DOHH2 (cell line): ENCODE results near the gene NLRP2B.
"Not testable (repeated sequence)": the region's sequence is repeated elsewhere in the genome, so short reads cannot be mapped to it uniquely, and the experiment has no call there.

Experiments
- H3F3A ChIP-seq: fragments of 200-600 bp; sonication (generic), shearing (Covaris generic); 2 replicates; pipeline ENCODE4 v1.6.0; 2016; ENCODE audit warnings: antibody characterized with exemption, mild to moderate bottlenecking; ENCODE audit not compliant: control insufficient read depth, insufficient read depth
- H3K27ac ChIP-seq: fragments of 200-600 bp; sonication (generic); 2 replicates; pipeline ENCODE4 v1.5.1; 2014; ENCODE audit warnings: low read depth, mild to moderate bottlenecking, low read length, moderate library complexity
- H3K27me3 ChIP-seq: fragments of 200-600 bp; sonication (generic); 2 replicates; pipeline ENCODE4 v1.6.1; 2014; ENCODE audit warnings: mild to moderate bottlenecking, low read length, mixed read lengths; ENCODE audit not compliant: control insufficient read depth
- H3K36me3 ChIP-seq: fragments of 200-600 bp; sonication (generic); 2 replicates; pipeline ENCODE4 v1.6.1; 2014; ENCODE audit warnings: mild to moderate bottlenecking, low read length, moderate library complexity, mixed read lengths; ENCODE audit not compliant: control insufficient read depth
- H3K4me1 ChIP-seq: fragments of 200-600 bp; sonication (generic); 2 replicates; pipeline ENCODE4 v1.6.1; 2014; ENCODE audit warnings: mild to moderate bottlenecking, low read length, mixed read lengths; ENCODE audit not compliant: control insufficient read depth
- H3K4me2 ChIP-seq: fragments of 200-600 bp; sonication (generic); 2 replicates; pipeline ENCODE4 v1.6.0; 2014; ENCODE audit warnings: mild to moderate bottlenecking, low read length, moderate library complexity
- H3K4me3 ChIP-seq: fragments of 200-600 bp; sonication (generic); 2 replicates; pipeline ENCODE4 v1.5.1; 2014; ENCODE audit warnings: mild to moderate bottlenecking, low read length, mixed read lengths
- H3K79me2 ChIP-seq: fragments of 200-600 bp; sonication (generic); 2 replicates; pipeline ENCODE4 v1.6.1; 2014; ENCODE audit warnings: mild to moderate bottlenecking, low read length, mixed read lengths; ENCODE audit not compliant: control insufficient read depth
- H3K9me2 ChIP-seq: fragments of 200-600 bp; sonication (generic); replicated peaks from 2 replicates; pipeline ENCODE4 v1.6.1; 2014; ENCODE audit warnings: mild to moderate bottlenecking, low read length, mixed read lengths; ENCODE audit not compliant: control insufficient read depth
- H3K9me3 ChIP-seq: fragments of 200-600 bp; sonication (generic); 2 replicates; pipeline ENCODE4 v1.6.1; 2014; ENCODE audit warnings: antibody characterized with exemption, low read length, mixed read lengths; ENCODE audit not compliant: control insufficient read depth, insufficient read depth
- H4K20me1 ChIP-seq: fragments of 200-600 bp; sonication (generic); 2 replicates; pipeline ENCODE4 v1.6.0; 2014; ENCODE audit warnings: low read depth, mild to moderate bottlenecking, antibody characterized with exemption, low read length, moderate library complexity; ENCODE audit not compliant: control insufficient read depth, insufficient read depth
- EZH2phosphoT487 ChIP-seq: fragments of 200-600 bp; sonication (generic); IDR thresholded peaks from 2 replicates; pipeline ENCODE4 v1.6.1; 2017; ENCODE audit warnings: borderline replicate concordance, mild to moderate bottlenecking, antibody characterized with exemption, low read length, moderate library complexity, mixed read lengths
- TF ChIP-seq, protein P1 (sequence below): fragments of 200-600 bp; sonication (generic); IDR thresholded peaks from one replicate; pipeline ENCODE4 v1.5.1; 2014; ENCODE audit warnings: antibody characterized with exemption, mild to moderate bottlenecking, low read depth, low read length; ENCODE audit not compliant: poor library complexity, severe bottlenecking

NLRP2B gene

GRCh38 chrX:57680160-57680559 is at the start of gene NLRP2B:
Gene NLRP2B, minus strand, starts transcription at chrX:57680260.
- Histone ChIP-seq H3K4me1 (no peaks in the 10 kb centered on the region), H3K9me2 (no peaks in the 10 kb centered on the region), H3F3A (no peaks in the 10 kb centered on the region), H4K20me1 (no peaks in the 10 kb centered on the region), H3K4me2 (no peak within 1 kb of the TSS), H3K27me3 (no peaks in the 10 kb centered on the region), H3K27ac (no peak within 1 kb of the TSS), H3K36me3 (no peaks in the 10 kb centered on the region), H3K4me3 (no peak within 1 kb of the TSS), H3K9me3 (no peaks in the 10 kb centered on the region), H3K79me2 (no peaks in the 10 kb centered on the region)
- no peak for TF ChIP-seq EZH2phosphoT487
- TF ChIP-seq, protein P1, sequence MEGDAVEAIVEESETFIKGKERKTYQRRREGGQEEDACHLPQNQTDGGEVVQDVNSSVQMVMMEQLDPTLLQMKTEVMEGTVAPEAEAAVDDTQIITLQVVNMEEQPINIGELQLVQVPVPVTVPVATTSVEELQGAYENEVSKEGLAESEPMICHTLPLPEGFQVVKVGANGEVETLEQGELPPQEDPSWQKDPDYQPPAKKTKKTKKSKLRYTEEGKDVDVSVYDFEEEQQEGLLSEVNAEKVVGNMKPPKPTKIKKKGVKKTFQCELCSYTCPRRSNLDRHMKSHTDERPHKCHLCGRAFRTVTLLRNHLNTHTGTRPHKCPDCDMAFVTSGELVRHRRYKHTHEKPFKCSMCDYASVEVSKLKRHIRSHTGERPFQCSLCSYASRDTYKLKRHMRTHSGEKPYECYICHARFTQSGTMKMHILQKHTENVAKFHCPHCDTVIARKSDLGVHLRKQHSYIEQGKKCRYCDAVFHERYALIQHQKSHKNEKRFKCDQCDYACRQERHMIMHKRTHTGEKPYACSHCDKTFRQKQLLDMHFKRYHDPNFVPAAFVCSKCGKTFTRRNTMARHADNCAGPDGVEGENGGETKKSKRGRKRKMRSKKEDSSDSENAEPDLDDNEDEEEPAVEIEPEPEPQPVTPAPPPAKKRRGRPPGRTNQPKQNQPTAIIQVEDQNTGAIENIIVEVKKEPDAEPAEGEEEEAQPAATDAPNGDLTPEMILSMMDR, result no peak

- not testable (repeated sequence) for H3K27ac ChIP-seq, H3K4me3 ChIP-seq, H3F3A ChIP-seq, H3K36me3 ChIP-seq, H3K27me3 ChIP-seq, H3K4me1 ChIP-seq, H3K4me2 ChIP-seq, H3K9me3 ChIP-seq, H3K79me2 ChIP-seq, H4K20me1 ChIP-seq, H3K9me2 ChIP-seq
These were observed 45.9 kb upstream of the NLRP2B start for GRCh38 chrX:57725995-57726394.

DNA sequence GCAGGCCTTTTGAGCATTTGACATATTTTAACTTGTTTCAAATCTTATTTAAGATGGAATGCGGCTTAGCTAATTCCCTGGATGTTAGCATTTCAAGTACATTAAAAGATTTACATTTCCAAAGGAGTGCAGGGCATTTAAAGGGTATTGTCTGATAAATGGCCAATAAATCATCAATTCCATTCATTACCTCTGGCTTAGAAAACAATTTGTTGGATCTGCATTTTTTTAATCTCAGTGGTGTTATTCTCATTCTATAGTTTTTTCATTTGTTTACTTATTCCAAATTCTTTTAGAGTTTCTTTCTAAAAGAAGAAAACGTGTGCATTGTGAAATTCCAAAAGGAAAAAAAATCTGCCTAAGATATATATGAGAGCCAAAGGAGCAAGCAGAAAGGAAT is 1.3 kb upstream of the NLRP2B start:
- no peaks in the 10 kb centered on the region for H3K36me3 ChIP-seq
- no peak overlapping the region for H3K4me2 ChIP-seq
- no peak overlapping the region for H3K4me3 ChIP-seq
- TF ChIP-seq, protein P1, result no peak
- TF ChIP-seq EZH2phosphoT487, result no peak
- H3K9me3 ChIP-seq, result no peaks in the 10 kb centered on the region
- H3K9me2 ChIP-seq, result no peaks in the 10 kb centered on the region
- H3K4me1 ChIP-seq, result no peaks in the 10 kb centered on the region
- no peaks in the 10 kb centered on the region for H3K79me2 ChIP-seq
- no peak overlapping the region for H3K27ac ChIP-seq
- no peaks in the 10 kb centered on the region for H3K27me3 ChIP-seq
- H3F3A ChIP-seq, result no peaks in the 10 kb centered on the region
- H4K20me1 ChIP-seq, result no peaks in the 10 kb centered on the region

DNA sequence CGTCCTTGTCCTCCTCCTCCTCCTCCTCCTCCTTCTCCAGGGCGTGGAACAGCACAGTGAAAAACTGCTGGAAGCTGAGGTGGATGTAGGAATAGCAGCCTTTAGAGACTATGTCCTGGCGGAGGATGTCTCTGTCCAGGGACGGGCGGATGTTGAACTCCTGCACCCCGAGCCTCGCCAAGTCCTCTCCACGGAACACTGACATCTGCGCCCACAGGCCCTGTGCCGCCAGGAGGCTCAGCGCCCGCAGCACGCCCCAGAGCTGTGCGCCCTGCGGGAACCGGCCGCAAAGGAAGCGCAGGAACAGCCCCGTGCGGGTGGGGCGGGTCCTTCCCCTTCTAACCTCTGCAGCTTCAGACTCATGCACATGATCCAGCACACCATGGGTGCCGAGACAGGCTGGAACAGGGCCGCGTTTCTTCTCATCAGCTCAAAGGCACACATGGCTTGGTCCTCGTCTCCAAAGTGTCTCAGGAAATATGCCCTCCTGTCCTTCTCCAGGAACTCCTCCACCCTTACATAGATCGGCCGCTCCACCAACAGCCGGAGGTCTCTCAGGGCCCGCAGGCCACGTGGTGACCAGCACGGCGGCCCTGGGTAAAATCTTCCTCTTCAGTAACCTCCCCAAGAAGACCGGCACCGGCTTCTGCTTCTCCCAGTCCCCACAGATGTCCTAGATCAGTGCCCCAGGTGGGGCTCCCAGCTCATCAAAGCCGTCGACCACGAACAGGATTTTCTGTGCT is 1.2 kb downstream of the NLRP2B start:
- Histone ChIP-seq H3K4me2 (no peak overlapping the region), H4K20me1 (no peaks in the 10 kb centered on the region), H3K9me3 (no peaks in the 10 kb centered on the region), H3K27me3 (no peaks in the 10 kb centered on the region), H3F3A (no peaks in the 10 kb centered on the region), H3K4me3 (no peak overlapping the region), H3K79me2 (no peaks in the 10 kb centered on the region), H3K27ac (no peak overlapping the region), H3K36me3 (no peaks in the 10 kb centered on the region), H3K9me2 (no peaks in the 10 kb centered on the region), H3K4me1 (no peaks in the 10 kb centered on the region)
- TF ChIP-seq, protein P1, result no peak
- TF ChIP-seq EZH2phosphoT487, result no peak
